Spleen (tissue), 7 donors: ENCODE data around the gene RHEX.

ENCODE experiments used
- CTCF ChIP-seq, 11 experiments: fragments of 200-600 bp in 7 of 11; fragments of 450-650 bp in 4 of 11; sonication (generic) in 4 of 11; IDR thresholded peaks in 8 of 11; conservative IDR thresholded peaks in 3 of 11; 1 replicate in 7 of 11; 2 replicates in 4 of 11; pipeline versions ENCODE4 v1.4.0 to v1.8.0; 2016 to 2021; ENCODE audit warnings: antibody characterized with exemption in 11 of 11, inconsistent platforms in 4 of 11, mild to moderate bottlenecking in 1 of 11
- POLR2A ChIP-seq, 3 donors: fragments of 450-650 bp; IDR thresholded peaks; one replicate each; pipeline ENCODE4 v1.5.1; 2017; ENCODE audit warnings: antibody characterized with exemption in 3 of 3, mild to moderate bottlenecking in 1 of 3
- POLR2AphosphoS5 ChIP-seq, 3 donors: sonication (generic); formaldehyde crosslinking; IDR thresholded peaks; one replicate each; pipeline ENCODE4 v1.5.1; 2017; ENCODE audit warnings: antibody characterized with exemption in 3 of 3
- donor health status: DM: no; HTN: no; CAD: no; lungs with moderate emphysema.
- donor health status: DM: no; HTN: no; CAD: no.
- donor health status: DM: no; HTN: no; CAD: no.

- TF ChIP-seq CTCF (IDR thresholded peaks at IDR 0.05 in 8 of 11, conservative IDR thresholded peaks at IDR 0.05 in 3 of 11) (no peak), POLR2AphosphoS5 (IDR thresholded peaks at IDR 0.05) (no peak), POLR2A (IDR thresholded peaks at IDR 0.05) (no peak)
Measured at GRCh38 chr1:206121269-206121668, 68.3 kb downstream of the RHEX start.
